Mucosa of rectum (tissue), 2 donors: ENCODE measurements around the gene PPRC1.
A peak's percentile ranks its signal among the peaks of the same experiment; 100 is the strongest.

Source experiments
- H3K27ac ChIP-seq, 2 donors: one replicate each; pipeline ENCODE4 v1.7.0; 2013; ENCODE audit warnings: inconsistent platforms in 2 of 2, low read depth in 2 of 2, low read length in 2 of 2
- H3K27me3 ChIP-seq, 2 donors: one replicate each; pipeline ENCODE4 v1.7.0; 2013; ENCODE audit warnings: low read length in 2 of 2; ENCODE audit not compliant: control insufficient read depth in 2 of 2, insufficient read depth in 2 of 2
- H3K36me3 ChIP-seq, 2 donors: one replicate each; pipeline ENCODE4 v1.7.0; 2013; ENCODE audit warnings: low read length in 2 of 2; ENCODE audit not compliant: control insufficient read depth in 2 of 2, insufficient read depth in 2 of 2
- H3K4me1 ChIP-seq, 2 donors: one replicate each; pipeline ENCODE4 v1.7.0; 2013; ENCODE audit warnings: low read length in 2 of 2, mild to moderate bottlenecking in 1 of 2; ENCODE audit not compliant: control insufficient read depth in 2 of 2, insufficient read depth in 2 of 2
- H3K4me3 ChIP-seq, 2 donors: one replicate each; pipeline ENCODE4 v1.7.0; 2013; ENCODE audit warnings: low read length in 2 of 2
- H3K9ac ChIP-seq, 2 donors: one replicate each; pipeline ENCODE4 v1.7.0; 2013; ENCODE audit warnings: low read length in 2 of 2, low read depth in 1 of 2, mild to moderate bottlenecking in 1 of 2
- H3K9me3 ChIP-seq, 2 donors: one replicate each; pipeline ENCODE4 v1.7.0; 2013; ENCODE audit warnings: low read length in 2 of 2; ENCODE audit not compliant: control insufficient read depth in 2 of 2
- donor health status: healthy.
- donor health status: Normal muscosa, but diverticular disease.

The PPRC1 gene

GRCh38 chr10:102109166-102110116, 23.4 kb upstream of the PPRC1 start:
- H3K36me3 ChIP-seq, result peaks cover 34 to 46% of the 10 kb centered on the region in 2 donors

GRCh38 chr10:102111276-102111675, 21.6 kb upstream of the PPRC1 start:
- H3K27ac ChIP-seq, result no peak overlapping the region
- no peak overlapping the region for H3K9ac ChIP-seq
- peaks cover 34 to 46% of the 10 kb centered on the region in 2 donors for H3K36me3 ChIP-seq
- H3K9me3 ChIP-seq, result no peaks in the 10 kb centered on the region
- no peaks in the 10 kb centered on the region for H3K27me3 ChIP-seq
- peaks cover 25 to 28% of the 10 kb centered on the region in 2 donors for H3K4me1 ChIP-seq
- no peak overlapping the region for H3K4me3 ChIP-seq

More at GRCh38 chr10:102109166-102110116, 23.4 kb upstream of the PPRC1 start:
- H3K27ac ChIP-seq, result no peak overlapping the region
- H3K4me1 ChIP-seq, result peaks cover 18 to 20% of the 10 kb centered on the region in 2 donors
- no peaks in the 10 kb centered on the region for H3K27me3 ChIP-seq
- H3K4me3 ChIP-seq, result no peak overlapping the region
- H3K9ac ChIP-seq, result no peak overlapping the region
- no peaks in the 10 kb centered on the region for H3K9me3 ChIP-seq

- Histone ChIP-seq H3K36me3 (peaks cover 34 to 38% of the 10 kb centered on the region in 2 donors), H3K27ac (no peak overlapping the region), H3K4me3 (no peak overlapping the region), H3K4me1 (peaks cover 35 to 39% of the 10 kb centered on the region in 2 donors), H3K9ac (no peak overlapping the region), H3K9me3 (no peaks in the 10 kb centered on the region), H3K27me3 (no peaks in the 10 kb centered on the region)
Measured at GRCh38 chr10:102112210-102112817, 20.5 kb upstream of the PPRC1 start.

GRCh38 chr10:102113261-102113955, 19.4 kb upstream of the PPRC1 start:
- no peaks in the 10 kb centered on the region for H3K27me3 ChIP-seq
- H3K27ac ChIP-seq, result no peak overlapping the region
- H3K4me3 ChIP-seq, result peak overlapping the region; percentile 70 to 71
- H3K4me1 ChIP-seq, result peaks cover 46 to 50% of the 10 kb centered on the region in 2 donors
- peaks cover 28 to 30% of the 10 kb centered on the region in 2 donors for H3K36me3 ChIP-seq
- no peaks in the 10 kb centered on the region for H3K9me3 ChIP-seq
- peak overlapping the region; percentile 65 to 68 for H3K9ac ChIP-seq

- H3K27ac ChIP-seq, result peak overlapping the region in 1 of 2 donors; percentile 32
- no peaks in the 10 kb centered on the region for H3K27me3 ChIP-seq
- H3K4me3 ChIP-seq, result peak overlapping the region; percentile 70 to 81
- H3K9ac ChIP-seq, result peak overlapping the region; percentile 65 to 68
- peaks cover 52 to 57% of the 10 kb centered on the region in 2 donors for H3K4me1 ChIP-seq
- H3K36me3 ChIP-seq, result peaks cover 20 to 22% of the 10 kb centered on the region in 2 donors
- no peaks in the 10 kb centered on the region for H3K9me3 ChIP-seq
Measured at GRCh38 chr10:102113956-102114857, 18.6 kb upstream of the PPRC1 start.

- Histone ChIP-seq H3K36me3 (peaks cover 12 to 14% of the 10 kb centered on the region in 2 donors), H3K4me1 (peaks cover 52 to 61% of the 10 kb centered on the region in 2 donors), H3K9me3 (no peaks in the 10 kb centered on the region), H3K27ac (peak overlapping the region; percentile 66 to 85), H3K4me3 (peak overlapping the region; percentile 68 to 81), H3K9ac (peak overlapping the region; percentile 75 to 79), H3K27me3 (no peaks in the 10 kb centered on the region)
Measured at GRCh38 chr10:102114861-102115618, 17.8 kb upstream of the PPRC1 start.

GRCh38 chr10:102115775-102116174, 17.1 kb upstream of the PPRC1 start:
- Histone ChIP-seq H3K9me3 (no peaks in the 10 kb centered on the region), H3K27me3 (no peaks in the 10 kb centered on the region), H3K9ac (peak overlapping the region in 1 of 2 donors; percentile 79), H3K4me1 (peaks cover 53 to 61% of the 10 kb centered on the region in 2 donors), H3K36me3 (peaks cover 4 to 6% of the 10 kb centered on the region in 2 donors), H3K27ac (peak overlapping the region; percentile 66 to 85), H3K4me3 (peak overlapping the region in 1 of 2 donors; percentile 81)

- Histone ChIP-seq H3K9ac (peak overlapping the region in 1 of 2 donors; percentile 38), H3K27me3 (no peaks in the 10 kb centered on the region), H3K9me3 (no peaks in the 10 kb centered on the region), H3K36me3 (no peaks in the 10 kb centered on the region), H3K4me3 (no peak overlapping the region), H3K27ac (peak overlapping the region in 1 of 2 donors; percentile 71), H3K4me1 (peaks cover 61% of the 10 kb centered on the region in 2 donors)
Measured at GRCh38 chr10:102116656-102117055, 16.2 kb upstream of the PPRC1 start.
